A549 treated with CORT108297 at 1 μM for 4 hours (cell line): Measurements from ENCODE around the gene GABARAP. TPM values are rescaled to one million over a fixed set of nuclear protein-coding genes. Genes with fewer than 3 reads are reported as not detected.

Experiments used
- total RNA-seq: library from RNA; stranded (reverse); fragments of 200-300 nt; extraction: Qiagen RNA extraction; gene quantifications from 5 replicates; pipeline ENCODE4 v1.2.3, GENCODE V29; 2022

GABARAP gene
- total RNA-seq, result 645 to 806 TPM (median 682 TPM) in 5 replicates

GRCh38 chr17:7241783-7242716, at the start of gene GABARAP:
Gene GABARAP (minus strand): TSS chr17:7242449. CDS start chr17:7242330, 119 bp downstream.

GRCh38 chr17:7281074-7281952, 39.1 kb upstream of the GABARAP start, which contains the start of gene SLC2A4:
Gene SLC2A4 (plus strand): TSS chr17:7281718. CDS start chr17:7281935, 217 bp downstream.

GRCh38 chr17:7262192-7262934, 20.1 kb upstream of the GABARAP start, which contains the start of gene CLDN7:
Gene CLDN7 (minus strand): TSS chr17:7262478. CDS start chr17:7262043, 435 bp downstream.

GRCh38 chr17:7252176-7253043, 10.2 kb upstream of the GABARAP start, which contains the start of gene ELP5:
Gene ELP5 (plus strand): TSS chr17:7252215. CDS start chr17:7252551, 336 bp downstream.

GRCh38 chr17:7251661-7252175, 9.5 kb upstream of the GABARAP start, which contains the start of gene CTDNEP1:
Gene CTDNEP1 (minus strand): TSS chr17:7251734. CDS start chr17:7251296, 438 bp downstream.

GRCh38 chr17:7239091-7240027, 2.9 kb downstream of the GABARAP start, which contains the start of gene PHF23:
Gene PHF23 (minus strand): TSS chr17:7239457. CDS start chr17:7239279, 178 bp downstream.

GRCh38 chr17:7234083-7234951, 7.9 kb downstream of the GABARAP start, which contains the start of gene DVL2:
Gene DVL2 (minus strand): TSS chr17:7234517. CDS start chr17:7234262, 255 bp downstream.

GRCh38 chr17:7219812-7220592, 22.2 kb downstream of the GABARAP start, which contains the start of the genes ACADVL and DLG4:
Gene ACADVL (plus strand): TSS chr17:7219938. CDS start chr17:7219985, 47 bp downstream.
Gene DLG4 (minus strand): TSS chr17:7219836.

Other genes starting within 250 kb of the GABARAP start
- gene ALOX12, start 246.4 kb downstream of the GABARAP start, total RNA-seq, result not detected in 5 replicates
- gene RNASEK, start 229.8 kb downstream of the GABARAP start, total RNA-seq, result 448 to 548 TPM (median 468 TPM) in 5 replicates
- gene BCL6B, start 219.4 kb downstream of the GABARAP start, total RNA-seq, result not detected in 5 replicates
- gene SLC16A13, start 206.4 kb downstream of the GABARAP start, total RNA-seq, result 9.2 to 12.9 TPM (median 11.3 TPM) in 5 replicates
- gene SLC16A11, start 198.4 kb downstream of the GABARAP start, total RNA-seq, result not detected in 5 replicates
- gene CLEC10A, start 162.2 kb downstream of the GABARAP start, total RNA-seq, result not detected in 5 replicates
- gene ASGR2, start 127.6 kb downstream of the GABARAP start, total RNA-seq, result 0.14 TPM in 1 of 5 replicates, not detected in the others
- 0.59 to 1.4 TPM (median 1.2 TPM) in 5 replicates for gene ASGR1, start 63.1 kb downstream of the GABARAP start, total RNA-seq
- gene DLG4, start 22.6 kb downstream of the GABARAP start, total RNA-seq, result 6.8 to 9.8 TPM (median 8.2 TPM) in 5 replicates
- gene ACADVL, start 22.5 kb downstream of the GABARAP start, total RNA-seq, result 308 to 483 TPM (median 455 TPM) in 5 replicates
- 30.7 to 43.1 TPM (median 40.7 TPM) in 5 replicates for gene DVL2, start 7.9 kb downstream of the GABARAP start, total RNA-seq
- gene PHF23, start 3.0 kb downstream of the GABARAP start, total RNA-seq, result 82.4 to 100 TPM (median 91.5 TPM) in 5 replicates
- gene CTDNEP1, start 9.3 kb upstream of the GABARAP start, total RNA-seq, result 221 to 239 TPM (median 226 TPM) in 5 replicates
- gene ELP5, start 9.8 kb upstream of the GABARAP start, total RNA-seq, result 121 to 141 TPM (median 127 TPM) in 5 replicates
- gene CLDN7, start 20.0 kb upstream of the GABARAP start, total RNA-seq, result 0.84 to 1.2 TPM (median 0.97 TPM) in 5 replicates
- gene SLC2A4, start 39.3 kb upstream of the GABARAP start, total RNA-seq, result 0.15 to 0.27 TPM (median 0.26 TPM) in 5 replicates
- gene YBX2, start 52.2 kb upstream of the GABARAP start, total RNA-seq, result 0.53 to 0.69 TPM (median 0.59 TPM) in 5 replicates
- 1,648 to 1,788 TPM (median 1,697 TPM) in 5 replicates for gene EIF5A, start 65.2 kb upstream of the GABARAP start, total RNA-seq
- 88.2 to 105 TPM (median 103 TPM) in 5 replicates for gene GPS2, start 72.9 kb upstream of the GABARAP start, total RNA-seq
- gene NEURL4, start 86.9 kb upstream of the GABARAP start, total RNA-seq, result 22.9 to 38.3 TPM (median 34.9 TPM) in 5 replicates
- 0.48 to 5.1 TPM (median 4.2 TPM) in 5 replicates for gene ACAP1, start 94.1 kb upstream of the GABARAP start, total RNA-seq
- gene KCTD11, start 109.7 kb upstream of the GABARAP start, total RNA-seq, result 11.8 to 15.9 TPM (median 13.7 TPM) in 5 replicates
- not detected in 5 replicates for gene TMEM95, start 112.7 kb upstream of the GABARAP start, total RNA-seq
- gene TNK1, start 138.6 kb upstream of the GABARAP start, total RNA-seq, result 1.3 to 2.0 TPM (median 1.7 TPM) in 5 replicates
- gene PLSCR3, start 152.1 kb upstream of the GABARAP start, total RNA-seq, result 37.4 to 45.9 TPM (median 43.5 TPM) in 5 replicates
- gene TMEM256, start 161.6 kb upstream of the GABARAP start, total RNA-seq, result 177 to 231 TPM (median 209 TPM) in 5 replicates
- gene NLGN2, start 165.4 kb upstream of the GABARAP start, total RNA-seq, result 12.1 to 21.2 TPM (median 19.3 TPM) in 5 replicates
- gene SPEM1, start 177.9 kb upstream of the GABARAP start, total RNA-seq, result 0.13 TPM in 1 of 5 replicates, not detected in the others
- 0.05 to 0.10 TPM (median 0.08 TPM) in 4 of 5 replicates, not detected in the other for gene SPEM2, start 183.2 kb upstream of the GABARAP start, total RNA-seq
- 0.04 to 0.06 TPM in 2 of 5 replicates, not detected in the others for gene SPEM3, start 186.4 kb upstream of the GABARAP start, total RNA-seq
- 11.2 to 15.4 TPM (median 13.9 TPM) in 5 replicates for gene TMEM102, start 193.0 kb upstream of the GABARAP start, total RNA-seq
- 0.92 to 1.6 TPM (median 1.4 TPM) in 5 replicates for gene FGF11, start 197.1 kb upstream of the GABARAP start, total RNA-seq
- gene CHRNB1, start 202.6 kb upstream of the GABARAP start, total RNA-seq, result 5.2 to 9.8 TPM (median 8.8 TPM) in 5 replicates
- gene ZBTB4, start 237.2 kb upstream of the GABARAP start, total RNA-seq, result 19.8 to 26.8 TPM (median 24.2 TPM) in 5 replicates
- gene SLC35G6, start 239.0 kb upstream of the GABARAP start, total RNA-seq, result not detected in 5 replicates
- gene POLR2A, start 241.9 kb upstream of the GABARAP start, total RNA-seq, result 65.7 to 84.9 TPM (median 82.6 TPM) in 5 replicates